IMR-90 (cell line): ENCODE data around the gene YAF2. TPM values are rescaled to one million over a fixed set of nuclear protein-coding genes. Genes with fewer than 3 reads are reported as not detected.

ENCODE experiments used
- ATAC-seq: fragments of 200-7000 bp; cut with Tn5 transposase; 2 replicates; pipeline ENCODE4 v1.9.1; 2020; ENCODE audit warnings: low read depth, mild to moderate bottlenecking, moderate library complexity
- BruUV-seq: library from RNA; stranded (reverse); fragments of 400-500 nt; replicated peaks from 2 replicates; lab custom pipeline; 2021; lab: Mats Ljungman, UMichigan
- CTCF ChIA-PET: fragments of 300-600 bp; formaldehyde crosslinking; extraction: SDS; loops from one replicate; lab custom pipeline; 2021; ENCODE audit warnings: antibody characterized with exemption; lab: Yijun Ruan, JAX
- POLR2A ChIA-PET: fragments of 300-600 bp; sonication (Branson Sonifier 250); formaldehyde crosslinking; loops from one replicate; lab custom pipeline; 2022; ENCODE audit warnings: antibody characterized with exemption; ENCODE audit not compliant: unreplicated experiment; lab: Charles Lee
- DNase-seq: peaks from one replicate; pipeline ENCODE4 v3.0.0; 2013
- H2AFZ ChIP-seq: replicated peaks from 2 replicates; pipeline ENCODE3; 2013; ENCODE audit warnings: low read length, mild to moderate bottlenecking; ENCODE audit not compliant: poor library complexity
- H2AK5ac ChIP-seq: 2 replicates; pipeline ENCODE4 v1.6.1; 2013; ENCODE audit warnings: low read depth, low read length, inconsistent platforms
- H2AK9ac ChIP-seq: replicated peaks from 2 replicates; pipeline ENCODE3; 2013; ENCODE audit warnings: mild to moderate bottlenecking, low read depth, low read length, moderate library complexity; ENCODE audit not compliant: poor library complexity
- H2BK120ac ChIP-seq: 2 replicates; pipeline ENCODE4 v1.6.1; 2013; ENCODE audit warnings: low read depth, low read length, inconsistent platforms
- H2BK15ac ChIP-seq: 3 replicates; pipeline ENCODE4 v1.6.1; 2013; ENCODE audit warnings: low read depth, low read length, inconsistent platforms
- H2BK20ac ChIP-seq: 2 replicates; pipeline ENCODE4 v1.6.1; 2013; ENCODE audit warnings: low read depth, mild to moderate bottlenecking, inconsistent platforms, low read length, moderate library complexity
- H2BK5ac ChIP-seq: 2 replicates; pipeline ENCODE4 v1.6.1; 2013; ENCODE audit warnings: mild to moderate bottlenecking, low read depth, low read length, inconsistent platforms; ENCODE audit not compliant: poor library complexity, severe bottlenecking
- H3K14ac ChIP-seq: replicated peaks from 2 replicates; pipeline ENCODE4 v1.6.1; 2013; ENCODE audit warnings: low read depth, low read length, inconsistent platforms
- H3K18ac ChIP-seq: 2 replicates; pipeline ENCODE4 v1.6.1; 2013; ENCODE audit warnings: low read depth, low read length, control low read depth
- H3K23ac ChIP-seq: 2 replicates; pipeline ENCODE4 v1.6.1; 2013; ENCODE audit warnings: low read depth, low read length, inconsistent platforms
- H3K27ac ChIP-seq: 2 replicates; pipeline ENCODE4 v1.5.1; 2013; ENCODE audit warnings: mild to moderate bottlenecking, control low read depth, low read length; ENCODE audit not compliant: insufficient read depth
- H3K27me3 ChIP-seq: 2 replicates; pipeline ENCODE4 v1.6.1; 2013; ENCODE audit warnings: low read length; ENCODE audit not compliant: control insufficient read depth, insufficient read depth
- H3K36me3 ChIP-seq: 2 replicates; pipeline ENCODE4 v1.6.1; 2013; ENCODE audit warnings: low read length, mixed read lengths; ENCODE audit not compliant: control insufficient read depth, insufficient read depth
- H3K4ac ChIP-seq: 2 replicates; pipeline ENCODE4 v1.6.1; 2013; ENCODE audit warnings: low read depth, low read length, inconsistent platforms
- H3K4me1 ChIP-seq: 2 replicates; pipeline ENCODE4 v1.6.1; 2013; ENCODE audit warnings: low read length, mixed read lengths; ENCODE audit not compliant: control insufficient read depth, insufficient read depth
- H3K4me2 ChIP-seq: 2 replicates; pipeline ENCODE4 v1.6.1; 2013; ENCODE audit warnings: low read depth, mild to moderate bottlenecking, control low read depth, low read length, moderate library complexity
- H3K4me3 ChIP-seq: 2 replicates; pipeline ENCODE4 v1.5.1; 2013; ENCODE audit warnings: low read depth, mild to moderate bottlenecking, control low read depth, low read length, moderate library complexity; ENCODE audit not compliant: insufficient read depth
- H3K56ac ChIP-seq: 2 replicates; pipeline ENCODE4 v1.6.1; 2013; ENCODE audit warnings: low read length, inconsistent platforms; ENCODE audit not compliant: insufficient read depth; ENCODE audit errors: extremely low read depth
- H3K79me1 ChIP-seq, 2 experiments: 2 replicates each; pipeline ENCODE4 v1.6.1; 2013; ENCODE audit warnings: low read length in 2 of 2, inconsistent platforms in 1 of 2, low read depth in 1 of 2
- H3K9ac ChIP-seq: 2 replicates; pipeline ENCODE4 v1.6.1; 2013; ENCODE audit warnings: low read depth, low read length, control low read depth
- H3K9me1 ChIP-seq: 2 replicates; pipeline ENCODE4 v1.6.1; 2013; ENCODE audit warnings: low read length, inconsistent platforms; ENCODE audit not compliant: insufficient read depth
- H3K9me3 ChIP-seq: 2 replicates; pipeline ENCODE4 v1.6.1; 2013; ENCODE audit warnings: low read length; ENCODE audit not compliant: control insufficient read depth, insufficient read depth
- H4K20me1 ChIP-seq: 2 replicates; pipeline ENCODE4 v1.6.1; 2013; ENCODE audit warnings: low read length, inconsistent platforms; ENCODE audit not compliant: insufficient read depth
- H4K5ac ChIP-seq: 2 replicates; pipeline ENCODE4 v1.6.1; 2013; ENCODE audit warnings: mild to moderate bottlenecking, low read depth, low read length, control low read depth
- H4K8ac ChIP-seq, 2 experiments: 2 replicates each; pipeline ENCODE4 v1.6.1; 2013; ENCODE audit warnings: low read depth in 2 of 2, low read length in 2 of 2, control low read depth in 1 of 2, inconsistent platforms in 1 of 2
- H4K91ac ChIP-seq: 2 replicates; pipeline ENCODE4 v1.6.1; 2013; ENCODE audit warnings: low read depth, low read length, inconsistent platforms; ENCODE audit not compliant: insufficient read depth
- BHLHE40 ChIP-seq: fragments of 150-350 bp; IDR thresholded peaks from 2 replicates; pipeline ENCODE4 v1.6.1; 2016; ENCODE audit warnings: mild to moderate bottlenecking, low read depth, low read length
- CEBPB ChIP-seq: IDR thresholded peaks from 2 replicates; pipeline ENCODE4 v1.6.1; 2012; ENCODE audit warnings: low read depth, low read length, improper control_type of control experiment
- CHD1 ChIP-seq: IDR thresholded peaks from 2 replicates; pipeline ENCODE4 v1.6.1; 2012; ENCODE audit warnings: low read depth, low read length, improper control_type of control experiment
- CTCF ChIP-seq: conservative IDR thresholded peaks from 2 replicates; pipeline ENCODE4 v1.5.1; 2012; ENCODE audit warnings: mild to moderate bottlenecking, low read depth, low read length, improper control_type of control experiment
- FOS ChIP-seq: fragments of 150-350 bp; IDR thresholded peaks from 2 replicates; pipeline ENCODE4 v1.6.1; 2016; ENCODE audit warnings: low read depth, low read length
- MAFK ChIP-seq: IDR thresholded peaks from 2 replicates; pipeline ENCODE4 v1.6.1; 2012; ENCODE audit warnings: low read depth, low read length, improper control_type of control experiment
- MAZ ChIP-seq: IDR thresholded peaks from 2 replicates; pipeline ENCODE4 v1.6.1; 2012; ENCODE audit warnings: low read depth, mild to moderate bottlenecking, low read length, improper control_type of control experiment, moderate library complexity, borderline replicate concordance
- MXI1 ChIP-seq: IDR thresholded peaks from 2 replicates; pipeline ENCODE4 v1.6.1; 2012; ENCODE audit warnings: low read depth, mild to moderate bottlenecking, low read length, moderate library complexity, borderline replicate concordance
- NFE2L2 ChIP-seq: fragments of 150-350 bp; IDR thresholded peaks from 2 replicates; pipeline ENCODE4 v1.6.1; 2016; ENCODE audit warnings: low read depth, mild to moderate bottlenecking, low read length
- POLR2A ChIP-seq: IDR thresholded peaks from 2 replicates; pipeline ENCODE4 v1.6.1; 2012; ENCODE audit warnings: mild to moderate bottlenecking, low read depth, low read length
- RAD21 ChIP-seq: IDR thresholded peaks from 2 replicates; pipeline ENCODE4 v1.6.1; 2012; ENCODE audit warnings: low read length, improper control_type of control experiment
- RCOR1 ChIP-seq: IDR thresholded peaks from 2 replicates; pipeline ENCODE4 v1.6.1; 2012; ENCODE audit warnings: mild to moderate bottlenecking, low read length, improper control_type of control experiment; ENCODE audit not compliant: insufficient replicate concordance
- RFX5 ChIP-seq: IDR thresholded peaks from 2 replicates; pipeline ENCODE4 v1.8.0; 2012; ENCODE audit warnings: low read depth, mild to moderate bottlenecking, low read length, moderate library complexity
- SMC3 ChIP-seq: fragments of 150-350 bp; IDR thresholded peaks from 2 replicates; pipeline ENCODE4 v1.6.1; 2016; ENCODE audit warnings: low read depth, mild to moderate bottlenecking, antibody characterized with exemption, low read length, moderate library complexity
- WGBS, 2 experiments: methylation state at CpG; one replicate each; pipeline versions ENCODE4 v1.1.5 to v1.1.7; 2013; ENCODE audit warnings: missing lambda C conversion rate in 2 of 2; ENCODE audit not compliant: insufficient read length in 1 of 2; ENCODE audit errors: extremely low coverage in 2 of 2; 5-methylcytosine and 5-hydroxymethylcytosine counted together
- dilution Hi-C: fragments of 300-500 bp; cut with HindIII; formaldehyde crosslinking; loops from one replicate; pipeline ENCODE4 v1.14.3; 2018; ENCODE audit warnings: low sequenced_read_pairs; ENCODE audit not compliant: unreplicated experiment
- in situ Hi-C: fragments of 300-500 bp; cut with MboI; formaldehyde crosslinking; loops from 3 replicates; pipeline ENCODE4 v1.14.3; 2019; ENCODE audit warnings: low sequenced_read_pairs, inconsistent platforms, mixed read lengths
- intact Hi-C: fragments of 100-400 bp; cut with micrococcal nuclease; formaldehyde crosslinking; loops from 2 replicates; pipeline ENCODE4 v1.10.0; 2022
- polyA plus RNA-seq, 3 experiments: library from polyadenylated mRNA; depleted of rRNA; stranded (reverse); fragments of >200 nt; gene quantifications; 2 replicates each; pipeline ENCODE4 v1.2.3, GENCODE V29; 2012; ENCODE audit warnings: low replicate concordance in 1 of 3
- total RNA-seq: library from RNA; depleted of rRNA; stranded (reverse); fragments of >200 nt; gene quantifications from 2 replicates; pipeline ENCODE4 v1.2.3, GENCODE V29; 2012
- TF ChIP-seq, protein P1 (sequence below): fragments of 150-350 bp; IDR thresholded peaks from 2 replicates; pipeline ENCODE4 v1.6.1; 2017; ENCODE audit warnings: mild to moderate bottlenecking, antibody characterized with exemption, low read length, low read depth
- TF ChIP-seq, protein P2 (sequence below): fragments of 150-350 bp; IDR thresholded peaks from 2 replicates; pipeline ENCODE4 v1.6.1; 2016; ENCODE audit warnings: low read depth, mild to moderate bottlenecking, low read length, moderate library complexity, borderline replicate concordance

YAF2 gene
- total and polyA plus RNA-seq, 2 of the 4 experiments (the other 2 are of a cell fraction) = 7.9 to 14.2 TPM

DNA sequence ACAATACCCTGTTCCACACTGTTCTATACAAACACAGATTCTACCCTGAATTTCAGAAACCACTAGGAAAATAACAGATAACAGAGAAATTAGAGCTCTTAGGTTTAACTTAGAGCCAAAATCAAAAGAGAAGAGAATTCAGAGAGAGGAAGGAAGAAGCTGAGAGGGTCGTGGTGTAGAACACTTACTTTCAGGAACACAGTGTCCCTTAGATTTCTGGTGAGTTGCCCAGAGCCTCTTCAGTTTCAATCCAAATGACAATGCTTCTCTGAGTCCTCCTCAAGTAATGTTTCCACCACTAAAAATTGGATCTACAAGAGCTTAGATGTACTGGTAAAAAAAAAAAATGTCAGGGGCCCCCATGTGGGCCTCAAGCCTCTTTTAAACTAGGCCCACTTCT lies 2.6 kb downstream of the YAF2 start:
- no peak overlapping the region for H2AK9ac ChIP-seq
- peaks cover 3% of the 10 kb centered on the region; the same call in 1 of the 2 replicates for H4K20me1 ChIP-seq
- H3K79me1 ChIP-seq = peaks cover 24 to 38% of the 10 kb centered on the region in 2 experiments
- no peak overlapping the region for H3K4ac ChIP-seq
- H4K8ac ChIP-seq = no peak overlapping the region
- H3K27ac ChIP-seq = no peak overlapping the region
- H3K4me3 ChIP-seq = no peak overlapping the region
- no peak overlapping the region for H2BK120ac ChIP-seq
- no peaks in the 10 kb centered on the region; the same call in none of the 2 replicates for H3K36me3 ChIP-seq
- H3K9me3 ChIP-seq = no peaks in the 10 kb centered on the region
- no peak overlapping the region for H2BK20ac ChIP-seq
- intact Hi-C loops = loop anchor here (5.0 kb wide), 2 partner anchors 88 to 103 kb away; no protein-coding TSS in a partner anchor
- no peak overlapping the region for H3K4me2 ChIP-seq
- ChIA-PET CTCF (no interaction called here), POLR2A (no interaction called here)
- DNase-seq (no peak), ATAC-seq (no peak)
- dilution Hi-C loops = no loop called here
- no peak for TF ChIP-seq RCOR1
- TF ChIP-seq MAZ = no peak
- TF ChIP-seq FOS = no peak
- TF ChIP-seq BHLHE40 = no peak
- no peak for TF ChIP-seq NFE2L2
- TF ChIP-seq, protein P1, sequence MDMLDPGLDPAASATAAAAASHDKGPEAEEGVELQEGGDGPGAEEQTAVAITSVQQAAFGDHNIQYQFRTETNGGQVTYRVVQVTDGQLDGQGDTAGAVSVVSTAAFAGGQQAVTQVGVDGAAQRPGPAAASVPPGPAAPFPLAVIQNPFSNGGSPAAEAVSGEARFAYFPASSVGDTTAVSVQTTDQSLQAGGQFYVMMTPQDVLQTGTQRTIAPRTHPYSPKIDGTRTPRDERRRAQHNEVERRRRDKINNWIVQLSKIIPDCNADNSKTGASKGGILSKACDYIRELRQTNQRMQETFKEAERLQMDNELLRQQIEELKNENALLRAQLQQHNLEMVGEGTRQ = no peak
- TF ChIP-seq CHD1 = no peak
- no peak for TF ChIP-seq RAD21
- TF ChIP-seq RFX5 = no peak
- no peak for TF ChIP-seq POLR2A
- TF ChIP-seq SMC3 = no peak
- no peak for TF ChIP-seq CEBPB
- TF ChIP-seq CTCF = no peak
- no peak for TF ChIP-seq MXI1
- no peak for TF ChIP-seq MAFK
- TF ChIP-seq, protein P2, sequence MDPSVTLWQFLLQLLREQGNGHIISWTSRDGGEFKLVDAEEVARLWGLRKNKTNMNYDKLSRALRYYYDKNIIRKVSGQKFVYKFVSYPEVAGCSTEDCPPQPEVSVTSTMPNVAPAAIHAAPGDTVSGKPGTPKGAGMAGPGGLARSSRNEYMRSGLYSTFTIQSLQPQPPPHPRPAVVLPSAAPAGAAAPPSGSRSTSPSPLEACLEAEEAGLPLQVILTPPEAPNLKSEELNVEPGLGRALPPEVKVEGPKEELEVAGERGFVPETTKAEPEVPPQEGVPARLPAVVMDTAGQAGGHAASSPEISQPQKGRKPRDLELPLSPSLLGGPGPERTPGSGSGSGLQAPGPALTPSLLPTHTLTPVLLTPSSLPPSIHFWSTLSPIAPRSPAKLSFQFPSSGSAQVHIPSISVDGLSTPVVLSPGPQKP = no peak
- H3K14ac ChIP-seq = no peak overlapping the region
- no peaks in the 10 kb centered on the region for H3K27me3 ChIP-seq
- no CpG with 5 or more reads among the region's 1 CpG for WGBS, 2 experiments
- H3K9me1 ChIP-seq = no peaks in the 10 kb centered on the region; the same call in 1 of the 2 replicates
- H3K56ac ChIP-seq = no peak overlapping the region
- BruUV-seq = no TSS peak
- no peak overlapping the region for H3K18ac ChIP-seq
- H2AFZ ChIP-seq = no peak overlapping the region
- H2BK15ac ChIP-seq = no peak overlapping the region
- H2BK5ac ChIP-seq = no peak overlapping the region
- in situ Hi-C loops = loop anchor here (10.0 kb wide), 1 partner anchor 89 kb away; the partner anchor contains the start of genes PPHLN1 and ZCRB1
- H4K5ac ChIP-seq = no peak overlapping the region
- no peaks in the 10 kb centered on the region for H3K4me1 ChIP-seq
- no peak overlapping the region for H3K9ac ChIP-seq
- peak overlapping the region; percentile 7; the same call in 1 of the 2 replicates for H3K23ac ChIP-seq
- H2AK5ac ChIP-seq = no peak overlapping the region
- no peak overlapping the region for H4K91ac ChIP-seq
